Subcutaneous preadipocyte (primary cell): Measurements from ENCODE around the gene TOP1. TPM values are rescaled to one million over a fixed set of nuclear protein-coding genes. Genes with fewer than 3 reads are reported as not detected.

ENCODE experiments used
- small RNA-seq: library from RNA; depleted of rRNA; stranded (forward); fragments of <200 nt; gene quantifications from one replicate; pipeline ENCODE3, GENCODE V24; 2012
- total RNA-seq: library from RNA; depleted of rRNA; stranded (reverse); fragments of >200 nt; gene quantifications from 2 replicates; pipeline ENCODE4 v1.2.3, GENCODE V29; 2012

The TOP1 gene
- total RNA-seq, result 11.0 and 19.2 TPM in 2 replicates

DNA sequence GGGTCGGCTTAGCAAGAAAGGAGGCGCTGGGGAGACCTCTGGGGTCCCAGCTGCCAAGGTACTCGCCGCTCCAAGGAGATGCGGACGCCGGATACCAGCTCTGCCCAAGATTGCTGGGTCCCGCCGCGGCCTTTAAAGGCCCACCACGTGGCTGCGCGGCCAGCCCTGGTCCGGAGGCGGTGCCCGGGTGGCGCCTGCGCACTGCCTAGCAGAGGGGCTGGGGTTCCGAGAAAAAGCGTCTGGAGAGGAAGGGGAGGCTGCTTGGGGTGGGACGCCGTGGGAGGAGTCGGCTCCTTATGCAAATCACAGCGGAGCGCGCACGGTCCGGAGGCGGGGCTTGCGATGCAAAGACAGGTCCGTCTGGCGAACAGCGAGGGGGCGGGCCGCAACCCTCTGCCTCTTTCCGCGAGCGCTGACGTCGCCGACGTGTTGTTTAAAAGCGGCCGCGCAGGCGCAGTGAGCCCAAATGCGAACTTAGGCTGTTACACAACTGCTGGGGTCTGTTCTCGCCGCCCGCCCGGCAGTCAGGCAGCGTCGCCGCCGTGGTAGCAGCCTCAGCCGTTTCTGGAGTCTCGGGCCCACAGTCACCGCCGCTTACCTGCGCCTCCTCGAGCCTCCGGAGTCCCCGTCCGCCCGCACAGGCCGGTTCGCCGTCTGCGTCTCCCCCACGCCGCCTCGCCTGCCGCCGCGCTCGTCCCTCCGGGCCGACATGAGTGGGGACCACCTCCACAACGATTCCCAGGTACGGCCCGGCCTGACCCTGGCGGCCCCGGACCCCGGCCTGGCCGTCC, at the start of gene TOP1:
TSS of gene TOP1 (plus strand) at position 464 of the 791 bp plus-strand sequence. CDS start at position 710, 246 bp downstream.

DNA sequence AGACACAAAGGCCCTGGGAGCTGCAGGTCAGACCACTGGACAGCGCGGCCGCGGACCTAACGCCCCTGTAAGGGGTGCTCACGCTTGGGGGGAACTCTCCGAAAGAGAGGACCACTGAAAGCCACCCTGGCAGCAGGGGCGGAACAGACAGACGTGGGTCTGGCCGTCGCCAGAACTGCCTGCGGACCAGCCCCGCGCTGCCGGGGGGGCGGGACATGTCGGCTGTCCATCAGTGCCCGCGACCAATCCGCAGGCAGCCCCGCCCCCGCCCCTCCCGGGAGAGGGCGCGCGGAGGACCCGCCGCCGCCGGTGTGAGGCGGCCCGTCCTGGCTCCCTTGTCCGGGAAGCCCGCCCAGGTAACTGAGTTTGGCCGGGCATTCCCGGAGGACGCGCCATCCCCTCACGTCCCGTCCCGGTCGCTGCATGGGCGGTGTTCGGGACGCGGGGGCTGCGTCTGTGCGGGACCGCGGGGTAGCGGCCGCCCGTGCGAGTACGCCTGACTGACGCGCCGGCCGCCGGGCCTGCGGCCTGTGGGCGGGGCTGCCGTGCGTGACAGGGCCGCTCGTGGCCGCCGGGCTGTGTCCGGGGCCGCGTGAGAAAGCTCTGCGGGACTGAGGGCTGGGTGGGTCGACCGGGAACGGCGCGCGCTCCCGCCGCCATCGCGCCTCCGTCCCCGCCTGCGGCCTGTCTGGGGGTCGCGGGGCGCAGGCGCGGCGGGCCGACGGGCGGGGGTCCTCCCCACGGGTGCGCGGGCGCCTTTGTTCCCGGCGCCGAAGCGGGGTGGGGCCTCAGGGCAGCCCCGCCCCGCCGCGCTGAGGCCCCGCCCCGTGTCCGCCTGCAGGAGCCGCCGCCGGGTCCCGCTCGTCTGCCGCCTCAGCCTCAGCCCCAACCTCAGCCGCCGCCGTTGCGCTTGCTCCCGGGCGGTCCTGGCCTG, 108.3 kb downstream of the TOP1 start, which contains the start of gene PLCG1:
TSS of gene PLCG1 (plus strand) at position 864 of the 934 bp plus-strand sequence. CDS start 99 bp downstream, outside the sequence.

Small RNA genes within 50 kb of the gene (small RNA-seq; reads per million reads assigned to genes)
- not detected for gene MIR6871
- gene RNU2-52P, result 0.98 reads per million, percentile 57 among the genes with 10 or more reads in this experiment

Other genes with a start within 250 kb of the TOP1 start
- 43.7 and 52.2 TPM in 2 replicates for gene PLCG1, start 108.7 kb downstream of the TOP1 start, total RNA-seq